WI38 (cell line): ENCODE measurements around the gene MTFR1L.
"Not testable (repeated sequence)": the region's sequence is repeated elsewhere in the genome, so short reads cannot be mapped to it uniquely, and the experiment has no call there.

Experiments
- H3K4me3 ChIP-seq: 2 replicates; pipeline ENCODE4 v1.5.1; 2011; ENCODE audit warnings: low read depth, mild to moderate bottlenecking, control low read depth, low read length
- TF ChIP-seq, protein P1 (sequence below): IDR thresholded peaks from 2 replicates; pipeline ENCODE4 v1.5.1; 2012; ENCODE audit warnings: low read depth, mild to moderate bottlenecking, control low read depth, low read length

Gene MTFR1L

GRCh38 chr1:25832336-25833037 lies 12.7 kb downstream of the MTFR1L start:
- no peak overlapping the region for H3K4me3 ChIP-seq
- TF ChIP-seq, protein P1, sequence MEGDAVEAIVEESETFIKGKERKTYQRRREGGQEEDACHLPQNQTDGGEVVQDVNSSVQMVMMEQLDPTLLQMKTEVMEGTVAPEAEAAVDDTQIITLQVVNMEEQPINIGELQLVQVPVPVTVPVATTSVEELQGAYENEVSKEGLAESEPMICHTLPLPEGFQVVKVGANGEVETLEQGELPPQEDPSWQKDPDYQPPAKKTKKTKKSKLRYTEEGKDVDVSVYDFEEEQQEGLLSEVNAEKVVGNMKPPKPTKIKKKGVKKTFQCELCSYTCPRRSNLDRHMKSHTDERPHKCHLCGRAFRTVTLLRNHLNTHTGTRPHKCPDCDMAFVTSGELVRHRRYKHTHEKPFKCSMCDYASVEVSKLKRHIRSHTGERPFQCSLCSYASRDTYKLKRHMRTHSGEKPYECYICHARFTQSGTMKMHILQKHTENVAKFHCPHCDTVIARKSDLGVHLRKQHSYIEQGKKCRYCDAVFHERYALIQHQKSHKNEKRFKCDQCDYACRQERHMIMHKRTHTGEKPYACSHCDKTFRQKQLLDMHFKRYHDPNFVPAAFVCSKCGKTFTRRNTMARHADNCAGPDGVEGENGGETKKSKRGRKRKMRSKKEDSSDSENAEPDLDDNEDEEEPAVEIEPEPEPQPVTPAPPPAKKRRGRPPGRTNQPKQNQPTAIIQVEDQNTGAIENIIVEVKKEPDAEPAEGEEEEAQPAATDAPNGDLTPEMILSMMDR = no peak

DNA sequence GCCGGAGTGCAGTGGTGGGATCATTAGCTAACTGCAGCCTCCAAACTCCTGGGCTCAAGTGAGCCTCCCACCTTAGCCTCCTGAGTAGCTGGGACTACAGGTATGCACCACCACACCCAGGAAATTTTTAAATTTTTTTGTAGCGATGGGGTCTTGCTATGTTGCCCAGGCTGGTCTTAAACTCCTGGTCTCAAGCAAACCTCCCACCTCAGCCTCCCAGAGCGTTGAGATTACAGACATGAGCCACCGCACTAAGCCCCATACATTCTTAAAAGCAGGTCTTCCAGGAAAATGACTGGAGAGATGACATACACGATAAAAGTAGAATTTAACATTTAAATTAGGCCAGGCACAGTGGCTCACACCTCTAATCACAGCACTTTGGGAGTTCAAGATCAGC lies 13.4 kb downstream of the MTFR1L start:
- H3K4me3 ChIP-seq = no peak overlapping the region
- TF ChIP-seq, protein P1 = no peak

DNA sequence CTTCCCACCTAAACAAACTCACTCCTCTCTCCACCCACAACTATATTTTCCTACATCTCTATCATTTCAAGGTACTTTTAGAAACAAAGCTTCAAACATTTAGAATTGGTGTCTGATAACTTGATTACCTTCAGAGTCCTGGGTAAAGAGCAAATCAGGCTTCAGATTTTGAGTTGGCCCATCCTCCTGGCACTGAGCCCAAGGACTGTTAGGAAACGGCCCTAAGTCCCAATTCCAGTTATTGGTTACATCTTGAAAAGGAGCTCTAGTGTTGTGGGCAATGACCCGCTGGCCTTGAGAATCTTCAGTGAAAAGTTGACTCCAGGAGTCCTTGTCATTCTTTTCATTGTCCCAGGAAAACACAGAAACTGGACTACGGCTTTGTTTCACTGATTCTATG lies 15.1 kb downstream of the MTFR1L start:
- no peak overlapping the region for H3K4me3 ChIP-seq
- TF ChIP-seq, protein P1 = no peak

- TF ChIP-seq, protein P1 = no peak
- no peak overlapping the region for H3K4me3 ChIP-seq
Observed at GRCh38 chr1:25836695-25837094, 16.9 kb downstream of the MTFR1L start.

GRCh38 chr1:25837262-25837875 lies 17.6 kb downstream of the MTFR1L start:
- no peak overlapping the region for H3K4me3 ChIP-seq
- TF ChIP-seq, protein P1 = no peak

GRCh38 chr1:25839808-25840207 lies 20.1 kb downstream of the MTFR1L start:
- not testable (repeated sequence) for H3K4me3 ChIP-seq

DNA sequence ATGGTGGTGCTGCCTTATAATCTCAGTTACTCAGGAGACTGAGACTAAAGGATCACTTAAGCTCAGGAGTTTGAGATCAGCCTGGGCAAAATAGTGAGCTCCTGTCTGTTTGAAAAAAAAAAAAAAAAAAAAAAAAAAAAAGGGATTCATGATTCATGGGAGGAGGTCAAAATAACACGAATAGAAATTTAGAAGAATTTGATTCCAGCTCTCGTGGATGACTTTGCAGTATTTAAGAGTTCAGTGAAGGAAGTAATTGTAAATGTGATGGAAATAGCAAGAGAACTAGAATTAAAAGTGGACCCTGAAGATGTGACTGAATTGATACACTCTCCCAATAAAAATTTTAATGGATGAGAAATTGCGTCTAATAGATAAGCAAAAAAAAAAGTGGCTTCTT lies 23.7 kb downstream of the MTFR1L start:
- TF ChIP-seq, protein P1 = no peak

More for the DNA sequence above, 23.7 kb downstream of the MTFR1L start:
- no peak overlapping the region for H3K4me3 ChIP-seq
